Tibial artery (tissue), 4 donors: ENCODE data around the gene ULK3.

ENCODE experiments used
- DNase-seq, 2 donors: peaks; one replicate each; pipeline ENCODE4 v3.0.0-alpha.2; 2019
- H3K27ac ChIP-seq, 2 donors: fragments of 200-600 bp; sonication (generic) in 1 of 2; 1 replicate in 1 of 2; 2 replicates in 1 of 2; pipeline ENCODE4 v1.5.1; 2018 to 2019; ENCODE audit warnings: mild to moderate bottlenecking in 1 of 2
- H3K27me3 ChIP-seq, 2 donors: fragments of 200-600 bp; sonication (generic) in 1 of 2; one replicate each; pipeline versions ENCODE4 v1.5.1 to v1.6.0; 2016 to 2019
- H3K36me3 ChIP-seq, 3 donors: fragments of 200-600 bp; sonication (generic) in 2 of 3; one replicate each; pipeline ENCODE4 v1.5.1; 2016 to 2019; ENCODE audit warnings: mild to moderate bottlenecking in 2 of 3
- H3K4me1 ChIP-seq, 4 donors: fragments of 200-600 bp; sonication (generic) in 2 of 4; 1 replicate in 3 of 4; 2 replicates in 1 of 4; pipeline ENCODE4 v1.5.1; 2016 to 2019
- H3K4me3 ChIP-seq, 2 donors: fragments of 200-600 bp; sonication (generic) in 1 of 2; 1 replicate in 1 of 2; 2 replicates in 1 of 2; pipeline ENCODE4 v1.5.1; 2018 to 2019; ENCODE audit warnings: mild to moderate bottlenecking in 2 of 2
- H3K9me3 ChIP-seq, 3 donors: fragments of 200-600 bp; sonication (generic) in 1 of 3; one replicate each; pipeline ENCODE4 v1.5.1; 2016 to 2019
- CTCF ChIP-seq, 2 experiments: fragments of 200-600 bp in 1 of 2; fragments of 450-650 bp in 1 of 2; IDR thresholded peaks; one replicate each; pipeline ENCODE4 v1.5.1; 2017 to 2019; ENCODE audit warnings: antibody characterized with exemption in 2 of 2, mild to moderate bottlenecking in 1 of 2, moderate library complexity in 1 of 2
- intact Hi-C: fragments of 100-400 bp; cut with DNase I; formaldehyde crosslinking; loops from one replicate; pipeline ENCODE4 v1.15.0; 2023; ENCODE audit warnings: low total_unique reads

Gene ULK3

DNA sequence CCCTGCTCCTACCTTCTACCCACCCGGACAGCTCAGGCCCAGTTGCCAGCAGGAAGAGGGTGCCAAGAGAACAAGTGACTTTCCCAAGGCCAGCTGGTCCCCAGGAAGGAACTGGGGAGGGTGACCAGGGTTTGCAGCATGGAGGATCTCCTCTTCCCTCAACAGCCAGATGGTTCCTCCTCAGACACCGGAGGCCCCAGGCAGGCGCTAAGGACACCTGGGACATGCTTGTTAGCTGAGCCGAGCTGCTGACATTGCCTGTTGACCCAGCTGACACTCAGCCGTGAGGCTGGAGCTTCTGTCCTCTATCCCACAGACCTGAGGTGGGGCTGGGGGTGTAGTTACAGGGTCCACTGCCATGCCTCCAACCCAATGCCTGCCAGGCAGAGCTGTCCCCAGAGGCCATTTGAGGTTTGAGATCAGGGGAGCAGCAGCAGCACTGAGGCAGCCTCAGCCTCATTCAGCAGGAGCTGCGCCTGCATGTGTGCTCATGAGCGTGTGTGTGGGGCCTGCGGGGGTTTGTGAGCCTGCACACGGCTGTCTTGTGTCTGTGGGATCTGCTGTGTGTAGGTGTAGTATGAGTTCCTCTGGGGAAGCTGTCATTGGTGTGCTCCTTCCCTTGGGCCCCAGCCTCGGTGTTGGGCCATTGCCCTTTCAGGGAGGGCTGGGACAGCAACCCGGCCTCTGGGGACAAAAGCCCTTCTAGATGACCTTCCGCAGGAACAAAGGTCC is 9.4 kb downstream of the ULK3 start:
- intact Hi-C loops, result no loop called here
- Histone ChIP-seq H3K27ac (no peak overlapping the region), H3K27me3 (peaks cover 0 to 24% of the 10 kb centered on the region in 2 donors), H3K9me3 (no peaks in the 10 kb centered on the region), H3K4me1 (no peaks in the 10 kb centered on the region), H3K4me3 (no peak overlapping the region), H3K36me3 (peaks cover 0 to 33% (median 6%) of the 10 kb centered on the region in 3 donors)
- TF ChIP-seq CTCF (IDR thresholded peaks at IDR 0.05), result no peak
- no peak for DNase-seq

DNA sequence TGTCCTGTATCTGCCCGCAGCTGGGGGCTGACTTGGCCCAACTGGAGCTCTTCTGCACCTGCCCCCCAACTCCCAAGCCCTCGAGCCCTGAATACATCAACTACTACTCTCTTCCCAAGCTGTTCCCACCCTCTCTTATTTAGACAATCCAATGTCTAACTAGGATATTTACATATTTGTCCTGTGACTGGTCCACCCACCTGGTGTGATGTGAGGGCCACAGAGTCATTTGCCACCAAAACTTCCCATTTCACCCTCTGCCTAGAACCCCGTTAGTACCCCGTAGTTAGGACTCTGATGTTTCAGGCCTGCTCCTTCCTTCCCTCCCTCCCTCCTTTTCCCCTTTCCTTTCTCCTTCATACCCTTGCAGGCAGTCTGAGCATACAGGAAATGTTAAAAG is 10.1 kb downstream of the ULK3 start:
- no peak overlapping the region for H3K4me3 ChIP-seq
- no peaks in the 10 kb centered on the region for H3K4me1 ChIP-seq
- DNase-seq, result no peak
- H3K27me3 ChIP-seq, result peaks cover 0 to 31% of the 10 kb centered on the region in 2 donors
- intact Hi-C loops, result no loop called here
- no peak overlapping the region for H3K27ac ChIP-seq
- no peak for TF ChIP-seq CTCF (IDR thresholded peaks at IDR 0.05)
- H3K9me3 ChIP-seq, result no peaks in the 10 kb centered on the region
- peaks cover 0 to 26% (median 6%) of the 10 kb centered on the region in 3 donors for H3K36me3 ChIP-seq

- Histone ChIP-seq H3K27me3 (peaks cover 0 to 39% of the 10 kb centered on the region in 2 donors), H3K9me3 (no peaks in the 10 kb centered on the region), H3K4me1 (no peaks in the 10 kb centered on the region), H3K36me3 (peaks cover 0 to 18% (median 5%) of the 10 kb centered on the region in 3 donors), H3K27ac (no peak overlapping the region), H3K4me3 (no peak overlapping the region)
- intact Hi-C loops, result no loop called here
- TF ChIP-seq CTCF (IDR thresholded peaks at IDR 0.05), result no peak
- DNase-seq, result no peak
These were observed 11.0 kb downstream of the ULK3 start for GRCh38 chr15:74831813-74832495.

DNA sequence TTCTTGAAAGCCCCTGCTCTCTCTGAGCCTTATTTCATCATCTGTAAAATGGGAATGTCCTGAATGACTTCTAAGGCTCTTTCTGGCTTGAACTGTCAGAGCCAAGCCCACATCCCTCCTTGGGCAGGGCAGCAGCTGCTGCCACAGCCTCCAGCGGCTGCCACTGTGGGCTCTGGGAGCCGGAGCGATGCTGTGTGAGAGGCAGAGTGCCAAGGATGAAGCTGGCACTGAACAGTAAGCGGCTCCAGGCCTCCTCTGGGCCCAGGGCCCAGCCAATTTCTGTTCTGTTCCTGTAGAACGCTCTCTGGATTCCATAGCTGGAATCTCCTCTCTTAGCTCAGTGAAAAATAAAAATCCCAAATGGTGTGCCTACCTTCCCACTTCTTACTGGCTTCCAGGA is 12.1 kb downstream of the ULK3 start:
- H3K27me3 ChIP-seq, result peaks cover 0 to 50% of the 10 kb centered on the region in 2 donors
- no peak for DNase-seq
- TF ChIP-seq CTCF (IDR thresholded peaks at IDR 0.05), result no peak
- H3K27ac ChIP-seq, result no peak overlapping the region
- no peaks in the 10 kb centered on the region for H3K9me3 ChIP-seq
- no peak overlapping the region for H3K4me3 ChIP-seq
- intact Hi-C loops, result no loop called here
- H3K4me1 ChIP-seq, result peaks cover 0 to 8% (median 0%) of the 10 kb centered on the region in 4 donors
- H3K36me3 ChIP-seq, result peaks cover 0 to 7% (median 0%) of the 10 kb centered on the region in 3 donors

GRCh38 chr15:74829991-74830390 is 13.0 kb downstream of the ULK3 start:
- DNase-seq, result no peak
- H3K4me1 ChIP-seq, result peaks cover 0 to 8% (median 0%) of the 10 kb centered on the region in 4 donors
- no peaks in the 10 kb centered on the region for H3K36me3 ChIP-seq
- H3K4me3 ChIP-seq, result no peak overlapping the region
- H3K27ac ChIP-seq, result no peak overlapping the region
- no peak for TF ChIP-seq CTCF (IDR thresholded peaks at IDR 0.05)
- peaks cover 0 to 55% of the 10 kb centered on the region in 2 donors for H3K27me3 ChIP-seq
- intact Hi-C loops, result no loop called here
- no peaks in the 10 kb centered on the region for H3K9me3 ChIP-seq
